GM19193 (cell line): ENCODE measurements around the gene GAS2.

ENCODE experiments used
- POLR2A ChIP-seq: IDR thresholded peaks from 4 replicates; pipeline ENCODE4 v1.6.1; 2011; ENCODE audit not compliant: insufficient read depth, insufficient read length; ENCODE audit errors: extremely low read depth

GAS2 gene

GRCh38 chr11:22832315-22833015, 166.1 kb downstream of the GAS2 start:
- no peak for TF ChIP-seq POLR2A

- no peak for TF ChIP-seq POLR2A
Measured at GRCh38 chr11:22846726-22847125, 180.3 kb downstream of the GAS2 start.

GRCh38 chr11:22851477-22851876, 185.1 kb downstream of the GAS2 start:
- TF ChIP-seq POLR2A: no peak

GRCh38 chr11:22859756-22860155, 193.3 kb downstream of the GAS2 start:
- no peak for TF ChIP-seq POLR2A

- TF ChIP-seq POLR2A: no peak
Measured at GRCh38 chr11:22860241-22860640, 193.8 kb downstream of the GAS2 start, which contains the start of gene CCDC179. TSS of gene CCDC179 (minus strand) at chr11:22860474. CDS start at chr11:22860421, 53 bp downstream.
